Measurements from ENCODE around the gene MSI1.

GRCh38 chr12:120358412-120359100 lies 10.4 kb downstream of the MSI1 start:
- TF ChIP-seq CTCF (IDR thresholded peaks at IDR 0.05; ENCODE audit: borderline replicate concordance, extremely low read depth, low read length, poor library complexity, severe bottlenecking): no peak
- TF ChIP-seq EZH2 (IDR thresholded peaks at IDR 0.05; ENCODE audit: borderline replicate concordance, low read depth, low read length, severe bottlenecking): no peak

All from DND-41 (cell line).